HEK293 (cell line): ENCODE data around the gene STEAP3.

Experiments
- CTCF ChIA-PET: fragments of 350-600 bp; formaldehyde crosslinking; extraction: SDS; loops from one replicate; lab custom pipeline; 2021; ENCODE audit warnings: antibody characterized with exemption; lab: Yijun Ruan, JAX
- POLR2A ChIA-PET: fragments of 300-600 bp; formaldehyde crosslinking; extraction: SDS; loops from one replicate; lab custom pipeline; 2020; ENCODE audit warnings: antibody characterized with exemption, inconsistent platforms; lab: Yijun Ruan, JAX
- H3K27ac ChIP-seq: fragments of 200-500 bp; sonication (Bioruptor generic); 2 replicates; pipeline ENCODE4 v1.5.1; 2014; ENCODE audit warnings: low read depth, low read length, control low read depth, inconsistent platforms; ENCODE audit errors: extremely low read depth
- H3K36me3 ChIP-seq, 2 experiments: fragments of 200-500 bp in 1 of 2; sonication (Bioruptor generic) in 1 of 2; 1 replicate in 1 of 2; 2 replicates in 1 of 2; pipeline ENCODE4 v1.5.1; 2014 to 2017; ENCODE audit warnings: inconsistent platforms in 2 of 2, low read length in 2 of 2; ENCODE audit not compliant: control insufficient read depth in 2 of 2, insufficient read depth in 1 of 2
- H3K4me1 ChIP-seq: fragments of 200-500 bp; sonication (Bioruptor generic); 2 replicates; pipeline ENCODE4 v1.5.1; 2014; ENCODE audit warnings: mild to moderate bottlenecking, low read length, inconsistent platforms; ENCODE audit not compliant: control insufficient read depth, insufficient read depth
- H3K4me3 ChIP-seq: 2 replicates; pipeline ENCODE4 v1.5.1; 2011; ENCODE audit warnings: low read depth, mild to moderate bottlenecking, control low read depth, low read length, moderate library complexity
- H3K9me3 ChIP-seq: fragments of 200-500 bp; sonication (Bioruptor generic); 2 replicates; pipeline ENCODE4 v1.5.1; 2014; ENCODE audit warnings: low read depth, low read length, inconsistent platforms; ENCODE audit not compliant: control insufficient read depth, insufficient read depth
- KLF9 ChIP-seq: fragments of 450-650 bp; formaldehyde crosslinking; IDR thresholded peaks from 2 replicates; pipeline ENCODE4 v1.5.1; 2016; ENCODE audit warnings: missing biosample characterization, missing genetic modification characterization, low read depth
- TRIM28 ChIP-seq: IDR thresholded peaks from 2 replicates; pipeline ENCODE4 v1.6.1; 2011; ENCODE audit warnings: low read length, control low read depth, borderline replicate concordance
- ZBTB20 ChIP-seq: fragments of 450-650 bp; formaldehyde crosslinking; IDR thresholded peaks from 2 replicates; pipeline ENCODE4 v1.5.1; 2016; ENCODE audit warnings: missing biosample characterization, missing genetic modification characterization
- ZBTB21 ChIP-seq: fragments of 450-650 bp; formaldehyde crosslinking; IDR thresholded peaks from 2 replicates; pipeline ENCODE4 v1.5.1; 2017; ENCODE audit warnings: missing biosample characterization, missing genetic modification characterization
- ZFHX2 ChIP-seq: fragments of 450-650 bp; formaldehyde crosslinking; conservative IDR thresholded peaks from 2 replicates; pipeline ENCODE4 v1.5.1; 2016; ENCODE audit warnings: missing biosample characterization, missing genetic modification characterization
- ZFP37 ChIP-seq: fragments of 450-650 bp; formaldehyde crosslinking; IDR thresholded peaks from 2 replicates; pipeline ENCODE4 v1.5.1; 2016; ENCODE audit warnings: missing biosample characterization, missing genetic modification characterization
- ZNF114 ChIP-seq: fragments of 450-650 bp; formaldehyde crosslinking; IDR thresholded peaks from 2 replicates; pipeline ENCODE4 v1.5.0; 2017; ENCODE audit warnings: missing biosample characterization, missing genetic modification characterization
- ZNF184 ChIP-seq: fragments of 450-650 bp; IDR thresholded peaks from 2 replicates; pipeline ENCODE4 v1.5.1; 2018; ENCODE audit warnings: missing biosample characterization, mild to moderate bottlenecking, missing genetic modification characterization
- ZNF202 ChIP-seq: fragments of 450-650 bp; formaldehyde crosslinking; IDR thresholded peaks from 2 replicates; pipeline ENCODE4 v1.5.1; 2016; ENCODE audit warnings: missing biosample characterization, missing genetic modification characterization, borderline replicate concordance
- ZNF239 ChIP-seq: fragments of 450-650 bp; formaldehyde crosslinking; IDR thresholded peaks from 2 replicates; pipeline ENCODE4 v1.5.1; 2016; ENCODE audit warnings: missing biosample characterization, missing genetic modification characterization
- ZNF266 ChIP-seq: fragments of 450-650 bp; formaldehyde crosslinking; IDR thresholded peaks from 2 replicates; pipeline ENCODE4 v1.5.1; 2016; ENCODE audit warnings: missing biosample characterization, missing genetic modification characterization, low read depth
- ZNF292 ChIP-seq: fragments of 450-650 bp; formaldehyde crosslinking; IDR thresholded peaks from 2 replicates; pipeline ENCODE4 v1.5.1; 2016; ENCODE audit warnings: low read depth, missing biosample characterization, missing genetic modification characterization, borderline replicate concordance
- ZNF366 ChIP-seq: fragments of 450-650 bp; formaldehyde crosslinking; conservative IDR thresholded peaks from 2 replicates; pipeline ENCODE4 v1.5.1; 2016; ENCODE audit warnings: missing biosample characterization, missing genetic modification characterization
- ZNF501 ChIP-seq: fragments of 450-650 bp; formaldehyde crosslinking; IDR thresholded peaks from 2 replicates; pipeline ENCODE4 v1.5.1; 2016; ENCODE audit warnings: missing biosample characterization, missing genetic modification characterization
- ZNF521 ChIP-seq: fragments of 450-650 bp; formaldehyde crosslinking; IDR thresholded peaks from 2 replicates; pipeline ENCODE4 v1.5.1; 2017; ENCODE audit warnings: missing biosample characterization, mild to moderate bottlenecking, missing genetic modification characterization
- ZNF561 ChIP-seq: fragments of 450-650 bp; IDR thresholded peaks from 2 replicates; pipeline ENCODE4 v1.5.1; 2018; ENCODE audit warnings: missing biosample characterization, missing genetic modification characterization, borderline replicate concordance
- ZNF701 ChIP-seq: fragments of 450-650 bp; formaldehyde crosslinking; IDR thresholded peaks from 2 replicates; pipeline ENCODE4 v1.5.1; 2016; ENCODE audit warnings: missing biosample characterization, missing genetic modification characterization
- ZNF76 ChIP-seq: fragments of 450-650 bp; formaldehyde crosslinking; IDR thresholded peaks from 2 replicates; pipeline ENCODE4; 2016; ENCODE audit warnings: low read depth, missing biosample characterization, missing genetic modification characterization, borderline replicate concordance
- ZNF791 ChIP-seq: fragments of 450-650 bp; formaldehyde crosslinking; IDR thresholded peaks from 2 replicates; pipeline ENCODE4 v1.5.1; 2016; ENCODE audit warnings: missing biosample characterization, missing genetic modification characterization
- TF ChIP-seq, protein P1 (sequence below): fragments of 450-650 bp; formaldehyde crosslinking; IDR thresholded peaks from 2 replicates; pipeline ENCODE4 v1.5.1; 2016; ENCODE audit warnings: missing biosample characterization, missing genetic modification characterization
- TF ChIP-seq, protein P2 (sequence below): fragments of 450-650 bp; formaldehyde crosslinking; IDR thresholded peaks from 2 replicates; pipeline ENCODE4 v1.5.1; 2016; ENCODE audit warnings: missing biosample characterization, missing genetic modification characterization
- TF ChIP-seq, protein P3 (sequence below): fragments of 450-650 bp; formaldehyde crosslinking; IDR thresholded peaks from 2 replicates; pipeline ENCODE4 v1.5.1; 2016; ENCODE audit warnings: missing biosample characterization, missing genetic modification characterization

Gene STEAP3

DNA sequence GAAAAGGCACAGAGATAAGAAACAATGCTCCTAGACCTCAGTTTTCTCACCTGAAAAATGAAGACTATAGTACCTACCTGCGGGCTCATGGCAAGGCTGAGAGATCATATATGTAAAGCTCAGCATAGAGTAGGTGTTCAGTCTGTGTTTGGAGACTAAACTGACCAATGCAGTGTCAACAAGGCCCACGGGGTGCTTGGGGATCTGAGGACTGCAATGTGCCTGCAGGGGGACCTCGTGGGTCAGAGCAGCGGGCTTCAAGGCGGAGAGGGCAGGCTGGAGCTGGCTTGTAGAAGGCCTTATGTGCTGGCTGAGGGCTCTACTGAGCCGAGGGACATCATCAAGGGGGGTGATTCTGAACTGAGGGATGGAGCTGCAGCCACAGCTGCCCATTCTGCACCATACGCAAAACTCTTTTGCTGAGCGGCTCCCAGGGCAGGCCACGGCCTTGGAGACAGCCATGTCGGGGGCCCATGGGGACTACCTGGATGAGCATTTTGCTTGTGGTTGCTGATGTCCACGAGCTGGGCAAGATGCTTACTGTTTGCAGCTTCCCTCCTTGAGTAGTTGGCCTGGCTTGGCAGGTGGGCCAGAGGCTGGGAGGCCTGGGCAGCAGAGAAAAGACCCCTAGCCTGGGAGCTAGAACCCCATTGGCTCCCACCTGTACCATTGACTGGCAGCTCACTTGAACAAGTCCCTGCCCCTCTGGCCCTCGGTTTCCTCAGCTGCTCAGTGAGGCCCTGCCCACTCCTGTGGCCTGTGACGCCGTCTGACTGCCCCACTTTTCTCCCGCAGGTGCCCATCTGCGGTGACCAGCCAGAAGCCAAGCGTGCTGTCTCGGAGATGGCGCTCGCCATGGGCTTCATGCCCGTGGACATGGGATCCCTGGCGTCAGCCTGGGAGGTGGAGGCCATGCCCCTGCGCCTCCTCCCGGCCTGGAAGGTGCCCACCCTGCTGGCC, 23.5 kb downstream of the STEAP3 start:
- TF ChIP-seq ZNF239 (tag by site-specific recombination), result no peak
- no peak for TF ChIP-seq ZNF791 (tag by site-specific recombination)
- TF ChIP-seq, protein P1, sequence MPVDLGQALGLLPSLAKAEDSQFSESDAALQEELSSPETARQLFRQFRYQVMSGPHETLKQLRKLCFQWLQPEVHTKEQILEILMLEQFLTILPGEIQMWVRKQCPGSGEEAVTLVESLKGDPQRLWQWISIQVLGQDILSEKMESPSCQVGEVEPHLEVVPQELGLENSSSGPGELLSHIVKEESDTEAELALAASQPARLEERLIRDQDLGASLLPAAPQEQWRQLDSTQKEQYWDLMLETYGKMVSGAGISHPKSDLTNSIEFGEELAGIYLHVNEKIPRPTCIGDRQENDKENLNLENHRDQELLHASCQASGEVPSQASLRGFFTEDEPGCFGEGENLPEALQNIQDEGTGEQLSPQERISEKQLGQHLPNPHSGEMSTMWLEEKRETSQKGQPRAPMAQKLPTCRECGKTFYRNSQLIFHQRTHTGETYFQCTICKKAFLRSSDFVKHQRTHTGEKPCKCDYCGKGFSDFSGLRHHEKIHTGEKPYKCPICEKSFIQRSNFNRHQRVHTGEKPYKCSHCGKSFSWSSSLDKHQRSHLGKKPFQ (tag by site-specific recombination), result no peak
- no peak for TF ChIP-seq ZFP37
- TF ChIP-seq TRIM28, result no peak
- no peak for TF ChIP-seq ZNF202
- no peak for TF ChIP-seq ZNF184
- TF ChIP-seq ZNF501 (tag by site-specific recombination), result no peak
- TF ChIP-seq, protein P2, sequence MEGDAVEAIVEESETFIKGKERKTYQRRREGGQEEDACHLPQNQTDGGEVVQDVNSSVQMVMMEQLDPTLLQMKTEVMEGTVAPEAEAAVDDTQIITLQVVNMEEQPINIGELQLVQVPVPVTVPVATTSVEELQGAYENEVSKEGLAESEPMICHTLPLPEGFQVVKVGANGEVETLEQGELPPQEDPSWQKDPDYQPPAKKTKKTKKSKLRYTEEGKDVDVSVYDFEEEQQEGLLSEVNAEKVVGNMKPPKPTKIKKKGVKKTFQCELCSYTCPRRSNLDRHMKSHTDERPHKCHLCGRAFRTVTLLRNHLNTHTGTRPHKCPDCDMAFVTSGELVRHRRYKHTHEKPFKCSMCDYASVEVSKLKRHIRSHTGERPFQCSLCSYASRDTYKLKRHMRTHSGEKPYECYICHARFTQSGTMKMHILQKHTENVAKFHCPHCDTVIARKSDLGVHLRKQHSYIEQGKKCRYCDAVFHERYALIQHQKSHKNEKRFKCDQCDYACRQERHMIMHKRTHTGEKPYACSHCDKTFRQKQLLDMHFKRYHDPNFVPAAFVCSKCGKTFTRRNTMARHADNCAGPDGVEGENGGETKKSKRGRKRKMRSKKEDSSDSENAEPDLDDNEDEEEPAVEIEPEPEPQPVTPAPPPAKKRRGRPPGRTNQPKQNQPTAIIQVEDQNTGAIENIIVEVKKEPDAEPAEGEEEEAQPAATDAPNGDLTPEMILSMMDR (tag by site-specific recombination), result no peak
- TF ChIP-seq ZFHX2 (tag by site-specific recombination), result no peak
- TF ChIP-seq ZNF266 (tag by site-specific recombination), result no peak
- TF ChIP-seq ZNF701 (tag by site-specific recombination), result no peak
- no peak for TF ChIP-seq ZBTB20
- Histone ChIP-seq H3K27ac (no peak overlapping the region), H3K4me1 (no peaks in the 10 kb centered on the region), H3K36me3 (peaks cover 0 to 63% of the 10 kb centered on the region in 2 experiments; a peak in 2 of 3 replicates), H3K9me3 (no peaks in the 10 kb centered on the region), H3K4me3 (no peak overlapping the region)
- CTCF ChIA-PET, result interaction anchor here (0.6 to 0.7 kb wide), 4 partner anchors 17 to 326 kb away, joined by 3 to 4 read pairs (median 3); no protein-coding TSS in a partner anchor
- POLR2A ChIA-PET, result no interaction called here

DNA sequence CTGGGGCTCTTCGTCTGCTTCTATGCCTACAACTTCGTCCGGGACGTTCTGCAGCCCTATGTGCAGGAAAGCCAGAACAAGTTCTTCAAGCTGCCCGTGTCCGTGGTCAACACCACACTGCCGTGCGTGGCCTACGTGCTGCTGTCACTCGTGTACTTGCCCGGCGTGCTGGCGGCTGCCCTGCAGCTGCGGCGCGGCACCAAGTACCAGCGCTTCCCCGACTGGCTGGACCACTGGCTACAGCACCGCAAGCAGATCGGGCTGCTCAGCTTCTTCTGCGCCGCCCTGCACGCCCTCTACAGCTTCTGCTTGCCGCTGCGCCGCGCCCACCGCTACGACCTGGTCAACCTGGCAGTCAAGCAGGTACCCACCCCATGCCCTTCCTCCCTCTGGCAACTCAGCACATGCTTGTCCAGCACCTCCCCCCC, 24.2 kb downstream of the STEAP3 start:
- Histone ChIP-seq H3K4me3 (no peak overlapping the region), H3K9me3 (no peaks in the 10 kb centered on the region), H3K4me1 (peaks cover 5% of the 10 kb centered on the region), H3K36me3 (peaks cover 0 to 63% of the 10 kb centered on the region in 2 experiments; a peak in 2 of 3 replicates), H3K27ac (no peak overlapping the region)
- TF ChIP-seq ZNF521 (tag by site-specific recombination), result no peak
- TF ChIP-seq ZNF366 (tag by site-specific recombination), result no peak
- TF ChIP-seq ZNF114 (tag by site-specific recombination), result no peak
- no peak for TF ChIP-seq KLF9
- TF ChIP-seq ZNF76 (tag by site-specific recombination), result no peak
- no peak for TF ChIP-seq ZNF292 (tag by site-specific recombination)
- TF ChIP-seq, protein P3, sequence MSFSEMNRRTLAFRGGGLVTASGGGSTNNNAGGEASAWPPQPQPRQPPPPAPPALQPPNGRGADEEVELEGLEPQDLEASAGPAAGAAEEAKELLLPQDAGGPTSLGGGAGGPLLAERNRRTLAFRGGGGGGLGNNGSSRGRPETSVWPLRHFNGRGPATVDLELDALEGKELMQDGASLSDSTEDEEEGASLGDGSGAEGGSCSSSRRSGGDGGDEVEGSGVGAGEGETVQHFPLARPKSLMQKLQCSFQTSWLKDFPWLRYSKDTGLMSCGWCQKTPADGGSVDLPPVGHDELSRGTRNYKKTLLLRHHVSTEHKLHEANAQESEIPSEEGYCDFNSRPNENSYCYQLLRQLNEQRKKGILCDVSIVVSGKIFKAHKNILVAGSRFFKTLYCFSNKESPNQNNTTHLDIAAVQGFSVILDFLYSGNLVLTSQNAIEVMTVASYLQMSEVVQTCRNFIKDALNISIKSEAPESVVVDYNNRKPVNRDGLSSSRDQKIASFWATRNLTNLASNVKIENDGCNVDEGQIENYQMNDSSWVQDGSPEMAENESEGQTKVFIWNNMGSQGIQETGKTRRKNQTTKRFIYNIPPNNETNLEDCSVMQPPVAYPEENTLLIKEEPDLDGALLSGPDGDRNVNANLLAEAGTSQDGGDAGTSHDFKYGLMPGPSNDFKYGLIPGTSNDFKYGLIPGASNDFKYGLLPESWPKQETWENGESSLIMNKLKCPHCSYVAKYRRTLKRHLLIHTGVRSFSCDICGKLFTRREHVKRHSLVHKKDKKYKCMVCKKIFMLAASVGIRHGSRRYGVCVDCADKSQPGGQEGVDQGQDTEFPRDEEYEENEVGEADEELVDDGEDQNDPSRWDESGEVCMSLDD, result no peak
- TF ChIP-seq ZBTB21 (tag by site-specific recombination), result no peak
- TF ChIP-seq ZNF561, result no peak
- POLR2A ChIA-PET, result no interaction called here
- CTCF ChIA-PET, result interaction anchor here (0.7 kb wide), 2 partner anchors 17 to 32 kb away, joined by 3 read pairs; no protein-coding TSS in a partner anchor
